G401 (cell line): ENCODE data around the gene TIMM8B. TPM values are rescaled to one million over a fixed set of nuclear protein-coding genes. Genes with fewer than 3 reads are reported as not detected.
A peak's percentile ranks its signal among the peaks of the same experiment; 100 is the strongest.
"Not testable (repeated sequence)": the region's sequence is repeated elsewhere in the genome, so short reads cannot be mapped to it uniquely, and the experiment has no call there.

Experiments
- DNase-seq: peaks from one replicate; pipeline ENCODE4 v3.0.0-alpha.2; 2015; ENCODE audit warnings: low spot score
- in situ Hi-C: cut with HindIII; loops from 2 replicates; pipeline ENCODE4 v1.10.0; 2016; ENCODE audit warnings: low sequenced_read_pairs, mixed read lengths
- total RNA-seq: library from RNA; depleted of rRNA; stranded (reverse); fragments of >200 nt; shearing (Covaris generic); gene quantifications from 2 replicates; pipeline ENCODE4 v1.2.3, GENCODE V29; 2014; rRNA removed

The TIMM8B gene, protein sequence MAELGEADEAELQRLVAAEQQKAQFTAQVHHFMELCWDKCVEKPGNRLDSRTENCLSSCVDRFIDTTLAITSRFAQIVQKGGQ
- total RNA-seq: 131 and 181 TPM in 2 replicates

DNA sequence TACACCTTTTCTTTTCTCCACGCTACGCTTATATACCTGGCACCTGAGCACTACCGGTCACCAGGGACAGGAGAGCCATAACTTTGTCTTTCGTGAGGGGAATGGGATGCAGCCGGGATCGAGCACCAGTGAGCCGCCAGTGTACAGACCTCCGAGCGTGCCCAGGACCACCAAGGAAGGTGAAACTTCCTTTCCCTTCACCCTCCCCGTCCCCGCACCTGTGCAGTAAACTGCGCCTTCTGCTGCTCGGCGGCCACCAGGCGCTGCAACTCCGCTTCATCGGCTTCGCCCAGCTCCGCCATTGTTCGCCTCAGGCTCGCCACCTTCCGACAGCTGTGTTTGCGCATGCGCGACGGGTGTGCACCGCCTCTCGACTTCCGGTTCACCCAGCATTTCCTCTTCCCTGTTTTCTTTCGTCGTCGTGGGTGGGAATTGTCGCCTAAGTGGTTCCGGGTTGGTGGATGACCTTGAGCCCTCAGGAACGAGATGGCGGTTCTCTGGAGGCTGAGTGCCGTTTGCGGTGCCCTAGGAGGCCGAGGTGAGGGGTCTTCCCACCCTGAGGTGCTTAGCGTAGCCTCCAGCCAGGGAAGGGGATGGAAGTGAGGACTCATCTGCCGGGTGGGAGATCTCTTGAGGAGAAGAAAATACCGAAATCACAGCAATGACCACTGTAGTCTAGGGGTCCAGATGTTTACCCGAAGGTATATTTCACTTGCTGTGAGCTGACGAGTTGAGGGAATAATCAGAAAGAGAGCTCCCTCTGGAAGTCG lies at the start of gene TIMM8B, which contains the start of gene SDHD:
TSS of gene TIMM8B (minus strand) at position 335 of the 770 bp plus-strand sequence. CDS start at position 302, 33 bp downstream.
TSS of gene SDHD (plus strand) at position 452 of the 770 bp plus-strand sequence. CDS start at position 487, 35 bp downstream.
- in situ Hi-C loops: no loop called here
- peak; percentile 97 for DNase-seq

DNA sequence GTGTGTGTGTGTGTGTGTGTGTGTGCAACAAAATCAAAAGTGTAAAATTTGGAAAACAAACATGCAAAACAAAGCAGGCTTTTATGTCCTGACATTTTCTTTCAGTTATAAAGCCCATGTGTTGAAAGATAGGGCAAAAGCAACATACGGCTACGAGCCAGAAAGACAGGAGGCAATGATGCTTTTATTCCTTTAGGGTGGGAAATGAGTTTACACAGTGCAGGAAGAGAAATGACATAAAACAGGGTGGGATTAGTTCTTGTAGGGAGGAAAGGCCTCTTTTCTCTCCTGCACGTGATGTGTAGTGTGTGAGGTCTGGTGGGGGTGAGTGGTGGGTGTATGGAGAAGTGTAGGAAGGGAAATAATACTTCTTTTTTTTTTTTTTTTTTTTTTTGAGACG lies 47.9 kb upstream of the TIMM8B start:
- DNase-seq: no peak

DNA sequence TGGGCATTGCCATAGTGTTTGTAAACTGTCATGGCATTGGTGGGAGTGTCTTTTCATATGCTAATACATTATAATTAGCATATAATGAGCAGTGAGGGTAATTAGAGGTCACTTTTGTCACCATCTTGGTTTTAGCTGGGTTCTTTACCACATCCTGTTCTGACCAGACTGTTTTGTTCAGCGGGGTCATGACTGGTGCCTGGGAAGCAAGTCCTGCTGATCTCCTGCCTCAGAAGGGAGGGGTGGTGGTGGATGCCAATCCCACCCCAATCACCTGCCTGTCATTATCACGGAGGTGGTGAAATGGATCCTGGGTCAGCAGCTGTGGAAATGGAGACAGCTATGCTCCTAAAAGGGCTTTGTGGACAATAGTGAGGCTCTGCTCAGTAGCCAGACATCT lies 46.2 kb upstream of the TIMM8B start:
- in situ Hi-C loops: no loop called here
- no peak for DNase-seq

More for the DNA sequence above, 47.9 kb upstream of the TIMM8B start:
- in situ Hi-C loops: no loop called here

DNA sequence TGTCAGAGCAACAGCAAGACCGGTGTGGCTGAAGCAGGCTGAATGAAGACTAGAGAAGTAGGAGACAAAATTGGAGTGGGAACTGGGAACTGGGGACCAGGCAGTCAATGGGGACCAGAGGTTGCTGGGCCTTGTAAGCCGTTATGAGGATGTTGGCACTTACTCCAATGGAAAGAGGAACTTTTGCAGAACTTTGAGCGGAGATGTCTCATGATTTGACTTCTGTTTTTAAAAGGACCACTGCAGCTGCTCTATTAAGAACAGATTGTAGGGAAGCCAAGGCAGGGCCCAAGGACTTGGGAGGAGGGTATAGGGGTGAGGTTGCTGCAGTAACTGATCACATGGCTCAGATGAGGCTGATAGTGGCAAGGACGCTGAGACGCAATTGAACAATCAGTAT lies 43.1 kb upstream of the TIMM8B start:
- DNase-seq: peak; percentile 2
- in situ Hi-C loops: no loop called here

DNA sequence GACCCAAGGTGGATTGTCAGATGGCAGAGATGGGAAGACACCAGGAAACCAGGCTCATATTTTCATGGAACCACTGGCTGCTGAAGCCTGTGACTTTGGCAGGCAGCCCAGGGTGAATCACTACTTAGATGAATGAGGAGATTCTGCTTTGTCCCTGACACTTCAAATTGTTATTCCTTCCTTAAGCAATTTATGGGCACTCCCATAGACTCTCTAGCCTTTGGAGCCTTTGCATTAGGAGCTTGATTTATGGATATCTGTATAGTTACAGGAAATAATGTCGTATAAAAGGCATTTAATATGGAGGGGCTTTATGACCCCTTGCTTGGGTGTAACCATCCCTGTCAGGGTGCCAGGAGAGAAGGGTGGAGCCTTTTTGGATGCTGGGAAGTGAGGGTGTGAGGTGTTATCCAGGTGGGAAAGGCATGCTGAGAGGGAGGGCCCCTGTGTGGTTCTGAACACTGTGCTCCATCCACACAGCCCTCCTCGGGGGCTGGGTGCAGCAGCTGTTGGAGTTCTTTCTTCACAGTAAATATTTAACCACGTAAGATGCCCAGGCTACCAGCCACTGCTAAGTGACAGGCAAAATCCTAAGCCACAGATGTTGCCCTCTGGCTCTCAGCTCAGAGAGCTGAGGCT lies 42.0 kb upstream of the TIMM8B start:
- DNase-seq: peak; percentile 11
- in situ Hi-C loops: no loop called here

DNA sequence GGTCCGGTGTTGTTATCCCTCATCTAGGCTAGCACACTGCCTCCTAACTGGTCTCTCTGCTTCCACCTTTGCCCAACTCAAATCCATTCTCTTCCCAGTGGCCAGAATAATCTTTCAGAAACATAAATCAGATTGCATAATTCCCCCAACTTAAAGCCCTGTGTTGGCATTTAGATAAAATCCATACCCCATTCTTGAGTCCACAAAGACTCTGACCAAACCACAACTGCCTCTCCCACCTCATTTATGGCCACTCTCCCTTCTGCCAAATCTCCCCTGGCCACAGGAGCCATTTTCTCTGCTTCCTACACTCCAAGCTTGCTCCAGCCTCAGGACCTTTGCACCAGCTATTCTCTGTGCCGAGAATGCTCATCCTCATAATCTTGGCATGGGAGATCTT lies 40.5 kb upstream of the TIMM8B start:
- in situ Hi-C loops: no loop called here
- no peak for DNase-seq

DNA sequence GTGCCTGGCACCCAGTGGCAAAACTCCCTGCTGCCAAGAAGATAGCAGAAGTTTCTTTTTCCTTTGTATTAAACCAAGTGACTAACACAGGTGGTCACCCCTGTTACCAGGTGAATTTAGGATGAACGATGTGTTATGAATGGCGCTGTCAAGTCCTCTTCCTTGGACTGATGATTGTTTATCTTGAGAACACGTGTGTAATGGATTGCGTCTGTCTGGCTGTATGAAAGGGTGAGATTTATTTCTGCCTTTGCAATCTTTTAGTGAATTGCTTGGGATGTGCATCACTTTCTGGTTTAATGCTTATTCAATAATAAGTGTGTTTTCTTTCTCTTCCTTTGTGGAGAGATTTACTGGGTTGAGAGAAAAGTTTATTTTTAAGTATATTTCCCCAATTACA lies 36.6 kb upstream of the TIMM8B start:
- in situ Hi-C loops: no loop called here
- no peak for DNase-seq

DNA sequence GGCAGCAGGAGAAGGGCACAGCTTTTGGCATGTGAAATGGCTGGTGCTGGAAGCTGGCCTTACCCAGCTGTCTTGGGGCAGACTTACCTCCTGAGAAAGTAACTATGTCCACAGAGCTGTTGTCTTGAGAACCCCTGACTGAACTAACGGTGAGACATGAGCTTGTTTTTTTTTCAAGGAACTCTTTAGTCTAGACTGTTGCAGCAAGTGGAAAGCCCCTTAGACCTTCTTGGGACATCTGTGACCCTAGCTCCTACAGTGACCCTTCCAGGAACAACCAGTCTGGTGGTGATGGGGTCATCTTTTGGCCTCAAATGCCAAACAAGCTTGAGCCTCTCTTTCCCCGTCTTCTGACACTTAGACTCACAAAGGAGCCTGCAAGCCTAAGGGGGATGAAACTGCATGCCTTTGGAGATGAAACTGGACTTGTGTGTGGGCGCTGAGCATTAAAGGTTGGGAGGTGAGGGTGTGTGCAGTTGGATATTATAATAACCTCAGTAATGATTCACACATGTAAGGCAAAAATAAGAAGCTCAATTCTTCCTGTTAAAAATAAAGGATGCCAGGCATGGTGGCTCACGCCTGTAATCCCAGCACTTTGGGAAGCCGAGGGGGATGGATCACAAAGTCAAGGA lies 35.5 kb upstream of the TIMM8B start:
- in situ Hi-C loops: no loop called here
- DNase-seq: no peak

DNA sequence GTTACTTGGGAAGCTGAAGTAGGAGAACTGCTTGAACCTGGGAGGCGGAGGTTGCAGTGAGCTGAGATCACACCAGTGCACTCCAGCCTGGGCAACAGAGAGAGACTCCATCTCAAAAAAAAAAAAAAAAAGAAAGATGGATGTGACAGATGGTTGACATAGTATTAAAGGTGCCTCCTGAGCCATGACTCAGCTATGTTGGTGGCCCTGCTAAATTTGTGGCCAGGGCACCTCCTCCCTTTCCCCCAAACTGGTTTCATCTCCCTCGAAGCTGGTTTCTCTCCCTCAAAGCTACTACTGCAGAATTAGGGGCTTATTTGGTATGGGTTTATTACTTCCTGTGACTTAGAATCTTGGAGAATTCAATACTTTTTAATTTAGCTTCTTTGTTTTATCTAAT lies 31.6 kb upstream of the TIMM8B start:
- DNase-seq: no peak
- in situ Hi-C loops: no loop called here

DNA sequence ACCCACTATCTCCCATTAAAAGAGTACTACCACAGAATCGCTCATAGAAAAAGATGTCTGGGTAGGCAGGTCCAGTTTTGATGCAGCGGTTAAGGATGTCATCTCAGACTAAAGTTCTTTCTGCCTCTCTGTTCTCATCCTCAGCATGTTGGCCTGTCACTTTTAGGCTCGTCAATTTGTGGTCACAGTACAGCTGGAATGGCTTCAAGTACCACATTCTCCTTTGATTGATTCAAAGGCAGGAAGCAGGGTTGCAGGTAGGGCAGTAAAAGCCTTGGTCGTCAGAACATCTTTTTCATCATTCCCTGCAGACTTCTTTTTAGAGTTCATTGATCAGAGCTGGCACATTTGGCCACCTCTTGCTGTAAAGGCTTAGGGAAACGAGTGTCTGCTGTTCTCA lies 28.8 kb upstream of the TIMM8B start:
- no peak for DNase-seq
- in situ Hi-C loops: no loop called here

DNA sequence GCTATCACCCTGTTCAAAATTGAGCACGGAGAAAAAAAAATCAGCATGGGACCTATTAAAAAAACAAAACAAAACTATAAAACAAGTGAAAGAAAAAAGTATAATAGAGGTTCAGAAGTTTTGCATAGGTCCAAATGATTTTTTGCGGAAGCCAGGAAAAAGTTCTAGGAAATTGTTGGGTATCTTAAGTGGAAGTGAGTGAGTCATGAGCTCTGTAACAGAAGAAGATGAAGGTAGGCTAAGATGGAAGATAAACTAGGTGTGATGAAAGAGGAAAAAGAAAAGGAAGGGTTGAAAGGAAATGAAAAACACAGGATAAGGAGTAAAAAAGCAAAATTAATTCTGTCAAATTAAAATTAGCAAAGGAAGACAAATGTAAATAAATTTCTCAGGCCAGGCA lies 27.9 kb upstream of the TIMM8B start:
- DNase-seq: no peak
- in situ Hi-C loops: no loop called here

DNA sequence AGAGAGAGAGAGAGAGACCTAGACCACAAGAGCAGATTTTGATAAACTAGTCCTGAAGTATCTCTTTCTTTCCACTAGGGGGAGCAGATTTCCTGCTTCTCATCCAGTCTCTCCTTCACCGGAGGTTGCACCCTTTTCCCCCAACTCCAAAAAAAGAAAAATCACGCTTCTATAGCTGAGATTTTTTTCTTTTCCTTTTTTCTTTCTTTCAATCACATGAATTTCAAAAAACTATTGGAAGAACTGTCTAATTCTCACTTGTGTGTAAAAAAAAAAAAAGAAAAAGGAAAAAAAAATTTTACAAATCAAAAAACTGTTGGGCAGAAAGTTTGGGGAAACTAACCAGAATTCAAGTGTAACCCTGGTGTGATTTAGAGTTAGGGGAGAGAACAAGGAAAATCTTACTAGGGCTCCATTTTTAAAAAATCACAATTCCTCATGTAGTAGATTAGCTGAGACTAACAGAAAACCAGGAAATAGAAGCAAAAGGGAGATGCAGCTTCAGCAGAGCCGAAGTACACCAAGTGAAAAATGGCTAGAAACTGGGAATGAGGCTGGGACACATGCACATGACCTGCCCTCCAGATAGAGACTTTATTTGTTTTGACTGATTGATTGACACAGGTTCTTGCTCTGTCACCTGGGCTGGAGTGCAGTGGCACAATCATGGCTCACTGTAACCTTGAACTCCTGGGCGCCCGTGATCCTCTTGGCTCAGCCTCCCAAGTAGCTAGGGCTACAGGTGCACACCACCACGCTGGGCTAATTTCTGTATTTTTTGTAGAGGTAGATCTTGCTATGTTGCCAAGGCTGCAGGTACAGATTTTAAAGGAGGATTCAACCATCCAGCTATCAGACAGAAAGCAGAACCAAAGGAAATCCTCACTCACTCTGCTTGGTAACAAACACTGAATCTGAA lies 27.2 kb upstream of the TIMM8B start:
- in situ Hi-C loops: no loop called here
- DNase-seq: peak; percentile 58

DNA sequence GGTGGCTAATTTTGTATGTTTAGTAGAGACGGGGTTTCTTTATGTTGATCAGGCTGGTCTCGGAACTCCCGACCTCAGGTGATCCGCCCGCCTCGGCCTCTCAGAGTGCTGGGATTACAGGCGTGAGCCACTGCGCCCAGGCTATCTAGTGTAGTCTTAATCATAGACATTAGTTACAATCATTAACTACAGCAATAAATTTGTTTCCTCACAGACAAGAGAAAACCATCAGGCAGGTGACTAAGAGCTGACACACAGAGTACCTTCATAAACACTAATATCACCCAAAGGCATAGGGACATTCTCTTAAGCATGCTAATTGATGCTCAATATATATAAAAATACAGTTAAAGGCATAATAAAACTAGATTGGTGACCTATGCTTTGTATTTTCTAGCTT lies 19.5 kb upstream of the TIMM8B start:
- in situ Hi-C loops: no loop called here

DNA sequence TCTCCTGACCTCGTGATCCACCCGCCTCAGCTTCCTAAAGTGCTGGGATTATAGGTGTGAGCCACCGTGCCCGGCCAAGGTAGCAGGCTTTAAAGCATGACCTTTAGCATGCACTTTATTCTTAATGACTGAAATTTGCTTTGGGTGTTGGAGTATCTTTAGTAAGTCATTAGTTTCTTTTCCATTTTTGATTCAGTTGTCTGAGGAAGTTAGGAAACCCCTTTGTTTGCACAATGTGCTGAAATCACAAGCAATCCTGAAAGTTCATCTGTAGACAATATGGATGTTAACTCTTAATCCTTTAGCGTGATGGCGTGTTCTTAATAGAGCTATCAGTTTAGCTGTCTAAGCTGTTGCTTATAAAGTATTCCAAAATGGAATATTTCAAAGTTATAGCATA lies 16.9 kb upstream of the TIMM8B start:
- DNase-seq: no peak
- in situ Hi-C loops: no loop called here

More for the DNA sequence above, 19.5 kb upstream of the TIMM8B start:
- no peak for DNase-seq

DNA sequence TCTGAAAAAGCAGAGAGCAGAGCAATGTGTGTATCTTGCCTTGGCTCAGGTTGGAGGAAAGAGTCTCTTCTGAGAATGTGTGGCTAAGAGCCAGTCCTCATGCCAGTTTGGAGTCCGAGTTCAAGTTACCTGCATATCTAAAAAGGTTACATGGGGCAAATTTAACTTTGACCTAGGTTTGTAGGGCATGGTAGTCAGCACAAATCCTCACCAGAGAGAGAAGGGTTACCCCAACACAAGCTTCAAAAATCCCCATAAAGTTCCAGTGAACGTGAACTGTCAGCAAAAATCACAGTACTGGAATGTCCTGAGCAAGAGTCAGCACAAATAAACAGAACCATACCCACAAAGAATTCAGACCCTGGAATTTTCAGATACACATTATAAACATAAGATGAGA lies 13.9 kb upstream of the TIMM8B start:
- in situ Hi-C loops: no loop called here

DNA sequence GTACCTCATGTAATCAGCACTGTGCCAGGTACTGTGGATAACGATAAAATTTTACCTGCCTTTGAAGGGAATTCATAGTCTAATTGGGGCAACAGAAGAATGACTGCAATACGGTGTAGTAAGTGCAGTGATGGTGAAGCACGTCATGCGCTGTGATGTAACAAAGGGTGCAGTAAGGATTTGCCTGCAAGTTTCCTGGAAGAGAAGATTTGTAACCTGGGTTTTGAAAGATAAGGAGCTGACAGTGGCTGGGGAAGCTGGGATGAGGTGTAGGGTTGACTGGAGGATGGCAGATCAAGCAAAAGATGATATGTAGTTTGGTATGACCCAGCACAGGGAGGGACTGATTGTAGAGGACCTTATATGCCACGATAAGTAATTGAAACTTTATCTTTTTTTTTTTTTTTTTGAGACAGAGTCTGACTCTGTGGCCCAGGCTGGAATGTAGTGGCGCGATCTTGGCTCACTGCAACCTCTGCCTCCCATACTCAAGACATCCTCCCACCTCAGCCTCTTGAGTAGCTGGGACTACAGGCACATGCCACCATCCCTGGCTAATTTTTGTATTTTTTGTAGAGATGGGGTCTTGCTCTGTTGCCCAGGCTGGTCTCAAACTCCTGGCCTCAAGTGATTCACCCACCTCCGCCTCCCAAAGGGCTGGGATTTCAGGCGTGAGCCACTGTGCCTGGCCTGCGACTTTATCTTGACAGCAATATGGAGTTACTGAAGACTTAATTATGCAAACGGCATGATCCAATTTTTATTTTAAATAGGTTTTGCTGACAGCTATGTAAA lies 11.4 kb upstream of the TIMM8B start:
- DNase-seq: no peak
- in situ Hi-C loops: no loop called here

More for the DNA sequence above, 13.9 kb upstream of the TIMM8B start:
- no peak for DNase-seq

DNA sequence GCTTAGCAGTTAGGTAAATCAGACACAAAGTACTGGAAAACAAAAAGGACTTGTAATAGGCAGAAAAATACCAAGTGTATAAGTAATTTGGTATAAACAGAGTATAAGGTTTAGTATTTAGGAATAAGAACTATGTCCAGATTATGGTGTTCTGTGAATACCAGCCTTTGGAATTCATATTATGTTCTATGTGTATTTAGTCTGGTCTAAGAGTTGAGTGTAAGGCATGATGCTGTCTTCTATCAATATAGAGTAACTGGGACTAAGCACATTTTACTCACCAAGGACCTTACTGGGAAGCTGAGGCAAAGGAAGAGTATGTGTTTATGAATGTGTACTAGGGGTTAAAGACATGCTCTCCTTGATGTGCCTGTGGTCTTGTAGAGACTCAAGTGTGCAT lies 9.6 kb upstream of the TIMM8B start:
- in situ Hi-C loops: no loop called here
- no peak for DNase-seq

DNA sequence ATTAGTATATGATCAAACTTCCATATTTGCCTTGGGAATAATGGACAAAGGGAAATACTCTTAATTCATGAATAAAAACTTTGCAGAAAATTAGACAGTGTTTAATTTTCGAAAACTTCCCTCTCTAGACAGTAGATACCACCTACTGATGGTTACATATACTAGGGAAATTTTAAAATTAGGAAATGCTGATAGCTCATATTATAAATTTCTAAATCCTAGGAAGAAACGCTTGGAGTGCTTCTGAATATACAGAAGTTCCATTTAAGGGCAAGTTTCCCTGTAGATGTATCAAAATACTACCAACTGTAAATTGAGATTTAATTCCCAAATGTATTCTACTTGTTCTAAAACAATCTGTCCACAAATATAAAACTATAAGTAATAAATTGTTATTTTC lies 8.7 kb upstream of the TIMM8B start:
- in situ Hi-C loops, DNase-seq: not testable (repeated sequence)
